ENCODE results near the gene RPS2.

The RPS2 gene

GRCh38 chr16:1979271-1980029, 14.8 kb upstream of the RPS2 start:
- TF ChIP-seq CTCF (conservative IDR thresholded peaks at IDR 0.05): no peak
- no peak overlapping the region for H3K27ac ChIP-seq

- no peak for TF ChIP-seq CTCF (conservative IDR thresholded peaks at IDR 0.05)
Measured at GRCh38 chr16:1978476-1979120, 14.0 kb upstream of the RPS2 start.

GRCh38 chr16:1977875-1978268, 13.2 kb upstream of the RPS2 start:
- no peak overlapping the region for H3K27ac ChIP-seq
- TF ChIP-seq CTCF (conservative IDR thresholded peaks at IDR 0.05): no peak

More at GRCh38 chr16:1978476-1979120, 14.0 kb upstream of the RPS2 start:
- no peak overlapping the region for H3K27ac ChIP-seq

GRCh38 chr16:1976951-1977874, 12.6 kb upstream of the RPS2 start:
- H3K27ac ChIP-seq: no peak overlapping the region
- TF ChIP-seq CTCF (conservative IDR thresholded peaks at IDR 0.05): no peak

GRCh38 chr16:1976216-1976520, 11.5 kb upstream of the RPS2 start:
- H3K27ac ChIP-seq: no peak overlapping the region
- no peak for TF ChIP-seq CTCF (conservative IDR thresholded peaks at IDR 0.05)

- H3K27ac ChIP-seq: no peak overlapping the region
- no peak for TF ChIP-seq CTCF (conservative IDR thresholded peaks at IDR 0.05)
Measured at GRCh38 chr16:1975432-1976215, 11.0 kb upstream of the RPS2 start.
